ENCODE data around the gene ABTB1. TPM values are rescaled to one million over a fixed set of nuclear protein-coding genes. Genes with fewer than 3 reads are reported as not detected.
"Not testable (repeated sequence)": the region's sequence is repeated elsewhere in the genome, so short reads cannot be mapped to it uniquely, and the experiment has no call there.

ABTB1 gene
- total RNA-seq, 1 experiment from 2014 or later: 12.5 TPM

DNA sequence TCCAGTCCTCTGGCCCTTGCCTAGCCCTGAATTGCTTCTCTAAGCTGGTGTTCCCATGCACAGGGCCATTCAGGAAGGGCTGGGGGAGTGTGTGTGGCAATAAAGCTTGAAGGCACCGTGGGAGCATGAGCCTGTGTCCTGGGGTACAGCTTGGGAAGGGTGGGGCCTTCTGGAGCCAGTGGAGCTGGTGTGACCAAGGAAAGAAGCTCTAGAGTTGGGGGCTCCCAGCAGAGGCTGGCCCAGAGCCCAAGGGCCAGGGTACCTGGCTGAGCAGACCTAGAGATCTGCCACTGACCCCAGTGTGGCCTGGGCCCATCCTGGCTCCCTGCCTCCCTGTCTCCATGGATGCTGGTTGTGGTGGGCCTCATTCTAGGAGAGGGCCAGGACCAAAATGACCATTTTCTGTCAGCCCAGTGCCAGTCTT lies 8.1 kb downstream of the ABTB1 start (continued):
- TF ChIP-seq, protein P1, sequence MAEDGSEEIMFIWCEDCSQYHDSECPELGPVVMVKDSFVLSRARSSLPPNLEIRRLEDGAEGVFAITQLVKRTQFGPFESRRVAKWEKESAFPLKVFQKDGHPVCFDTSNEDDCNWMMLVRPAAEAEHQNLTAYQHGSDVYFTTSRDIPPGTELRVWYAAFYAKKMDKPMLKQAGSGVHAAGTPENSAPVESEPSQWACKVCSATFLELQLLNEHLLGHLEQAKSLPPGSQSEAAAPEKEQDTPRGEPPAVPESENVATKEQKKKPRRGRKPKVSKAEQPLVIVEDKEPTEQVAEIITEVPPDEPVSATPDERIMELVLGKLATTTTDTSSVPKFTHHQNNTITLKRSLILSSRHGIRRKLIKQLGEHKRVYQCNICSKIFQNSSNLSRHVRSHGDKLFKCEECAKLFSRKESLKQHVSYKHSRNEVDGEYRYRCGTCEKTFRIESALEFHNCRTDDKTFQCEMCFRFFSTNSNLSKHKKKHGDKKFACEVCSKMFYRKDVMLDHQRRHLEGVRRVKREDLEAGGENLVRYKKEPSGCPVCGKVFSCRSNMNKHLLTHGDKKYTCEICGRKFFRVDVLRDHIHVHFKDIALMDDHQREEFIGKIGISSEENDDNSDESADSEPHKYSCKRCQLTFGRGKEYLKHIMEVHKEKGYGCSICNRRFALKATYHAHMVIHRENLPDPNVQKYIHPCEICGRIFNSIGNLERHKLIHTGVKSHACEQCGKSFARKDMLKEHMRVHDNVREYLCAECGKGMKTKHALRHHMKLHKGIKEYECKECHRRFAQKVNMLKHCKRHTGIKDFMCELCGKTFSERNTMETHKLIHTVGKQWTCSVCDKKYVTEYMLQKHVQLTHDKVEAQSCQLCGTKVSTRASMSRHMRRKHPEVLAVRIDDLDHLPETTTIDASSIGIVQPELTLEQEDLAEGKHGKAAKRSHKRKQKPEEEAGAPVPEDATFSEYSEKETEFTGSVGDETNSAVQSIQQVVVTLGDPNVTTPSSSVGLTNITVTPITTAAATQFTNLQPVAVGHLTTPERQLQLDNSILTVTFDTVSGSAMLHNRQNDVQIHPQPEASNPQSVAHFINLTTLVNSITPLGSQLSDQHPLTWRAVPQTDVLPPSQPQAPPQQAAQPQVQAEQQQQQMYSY (CRISPR knock-in tag; IDR thresholded peaks at IDR 0.05): no peak
- TF ChIP-seq GABPB1 (CRISPR knock-in tag; IDR thresholded peaks at IDR 0.05): no peak
- TF ChIP-seq ATF1 (CRISPR knock-in tag; IDR thresholded peaks at IDR 0.05): no peak
- TF ChIP-seq, protein P2, sequence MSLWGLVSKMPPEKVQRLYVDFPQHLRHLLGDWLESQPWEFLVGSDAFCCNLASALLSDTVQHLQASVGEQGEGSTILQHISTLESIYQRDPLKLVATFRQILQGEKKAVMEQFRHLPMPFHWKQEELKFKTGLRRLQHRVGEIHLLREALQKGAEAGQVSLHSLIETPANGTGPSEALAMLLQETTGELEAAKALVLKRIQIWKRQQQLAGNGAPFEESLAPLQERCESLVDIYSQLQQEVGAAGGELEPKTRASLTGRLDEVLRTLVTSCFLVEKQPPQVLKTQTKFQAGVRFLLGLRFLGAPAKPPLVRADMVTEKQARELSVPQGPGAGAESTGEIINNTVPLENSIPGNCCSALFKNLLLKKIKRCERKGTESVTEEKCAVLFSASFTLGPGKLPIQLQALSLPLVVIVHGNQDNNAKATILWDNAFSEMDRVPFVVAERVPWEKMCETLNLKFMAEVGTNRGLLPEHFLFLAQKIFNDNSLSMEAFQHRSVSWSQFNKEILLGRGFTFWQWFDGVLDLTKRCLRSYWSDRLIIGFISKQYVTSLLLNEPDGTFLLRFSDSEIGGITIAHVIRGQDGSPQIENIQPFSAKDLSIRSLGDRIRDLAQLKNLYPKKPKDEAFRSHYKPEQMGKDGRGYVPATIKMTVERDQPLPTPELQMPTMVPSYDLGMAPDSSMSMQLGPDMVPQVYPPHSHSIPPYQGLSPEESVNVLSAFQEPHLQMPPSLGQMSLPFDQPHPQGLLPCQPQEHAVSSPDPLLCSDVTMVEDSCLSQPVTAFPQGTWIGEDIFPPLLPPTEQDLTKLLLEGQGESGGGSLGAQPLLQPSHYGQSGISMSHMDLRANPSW (CRISPR knock-in tag; conservative IDR thresholded peaks at IDR 0.05; ENCODE audit: low read depth): no peak
- no peak for TF ChIP-seq CBFB (CRISPR knock-in tag; IDR thresholded peaks at IDR 0.05; ENCODE audit: low read depth)
- TF ChIP-seq, protein P3, sequence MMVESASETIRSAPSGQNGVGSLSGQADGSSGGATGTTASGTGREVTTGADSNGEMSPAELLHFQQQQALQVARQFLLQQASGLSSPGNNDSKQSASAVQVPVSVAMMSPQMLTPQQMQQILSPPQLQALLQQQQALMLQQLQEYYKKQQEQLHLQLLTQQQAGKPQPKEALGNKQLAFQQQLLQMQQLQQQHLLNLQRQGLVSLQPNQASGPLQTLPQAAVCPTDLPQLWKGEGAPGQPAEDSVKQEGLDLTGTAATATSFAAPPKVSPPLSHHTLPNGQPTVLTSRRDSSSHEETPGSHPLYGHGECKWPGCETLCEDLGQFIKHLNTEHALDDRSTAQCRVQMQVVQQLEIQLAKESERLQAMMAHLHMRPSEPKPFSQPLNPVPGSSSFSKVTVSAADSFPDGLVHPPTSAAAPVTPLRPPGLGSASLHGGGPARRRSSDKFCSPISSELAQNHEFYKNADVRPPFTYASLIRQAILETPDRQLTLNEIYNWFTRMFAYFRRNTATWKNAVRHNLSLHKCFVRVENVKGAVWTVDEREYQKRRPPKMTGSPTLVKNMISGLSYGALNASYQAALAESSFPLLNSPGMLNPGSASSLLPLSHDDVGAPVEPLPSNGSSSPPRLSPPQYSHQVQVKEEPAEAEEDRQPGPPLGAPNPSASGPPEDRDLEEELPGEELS (CRISPR knock-in tag; IDR thresholded peaks at IDR 0.05): no peak
- no peak for TF ChIP-seq JUN (CRISPR knock-in tag; IDR thresholded peaks at IDR 0.05)
- TF ChIP-seq, protein P4, sequence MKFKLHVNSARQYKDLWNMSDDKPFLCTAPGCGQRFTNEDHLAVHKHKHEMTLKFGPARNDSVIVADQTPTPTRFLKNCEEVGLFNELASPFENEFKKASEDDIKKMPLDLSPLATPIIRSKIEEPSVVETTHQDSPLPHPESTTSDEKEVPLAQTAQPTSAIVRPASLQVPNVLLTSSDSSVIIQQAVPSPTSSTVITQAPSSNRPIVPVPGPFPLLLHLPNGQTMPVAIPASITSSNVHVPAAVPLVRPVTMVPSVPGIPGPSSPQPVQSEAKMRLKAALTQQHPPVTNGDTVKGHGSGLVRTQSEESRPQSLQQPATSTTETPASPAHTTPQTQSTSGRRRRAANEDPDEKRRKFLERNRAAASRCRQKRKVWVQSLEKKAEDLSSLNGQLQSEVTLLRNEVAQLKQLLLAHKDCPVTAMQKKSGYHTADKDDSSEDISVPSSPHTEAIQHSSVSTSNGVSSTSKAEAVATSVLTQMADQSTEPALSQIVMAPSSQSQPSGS (CRISPR knock-in tag; IDR thresholded peaks at IDR 0.05; ENCODE audit: borderline replicate concordance, low read depth): no peak
- TF ChIP-seq ZNF423 (CRISPR knock-in tag; IDR thresholded peaks at IDR 0.05): no peak
- TF ChIP-seq ZNF232 (CRISPR knock-in tag; IDR thresholded peaks at IDR 0.05): no peak
- TF ChIP-seq, protein P5, sequence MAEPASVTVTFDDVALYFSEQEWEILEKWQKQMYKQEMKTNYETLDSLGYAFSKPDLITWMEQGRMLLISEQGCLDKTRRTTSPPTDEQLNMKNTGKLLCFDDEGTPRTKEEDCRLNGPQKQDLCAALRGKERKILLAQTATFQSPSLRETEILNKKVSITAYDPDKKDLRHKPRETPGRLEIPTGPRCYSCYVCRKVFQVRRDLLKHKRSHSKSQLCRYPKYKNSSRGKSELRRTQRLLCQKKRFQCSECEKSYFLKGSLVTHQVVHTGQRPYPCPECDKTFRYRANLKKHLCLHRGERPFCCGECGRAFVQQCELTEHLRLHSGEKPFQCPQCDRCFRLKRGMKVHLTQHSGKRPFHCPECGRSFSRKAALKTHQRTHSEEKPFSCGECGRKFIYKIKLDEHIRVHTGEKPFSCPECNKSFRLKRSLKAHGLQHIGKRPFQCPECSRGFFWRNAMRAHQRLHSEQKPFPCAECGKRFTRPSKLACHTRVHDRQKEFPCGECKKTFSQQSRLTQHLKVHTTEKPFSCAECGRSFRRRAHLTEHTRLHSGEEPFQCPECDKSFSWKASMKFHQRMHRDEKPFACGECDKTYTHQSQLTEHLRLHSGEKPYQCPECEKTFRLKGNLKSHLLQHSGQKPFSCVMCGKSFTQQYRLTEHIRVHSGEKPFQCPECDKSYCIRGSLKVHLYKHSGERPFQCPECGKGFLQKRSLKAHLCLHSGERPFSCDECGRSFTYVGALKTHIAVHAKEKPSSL (CRISPR knock-in tag; conservative IDR thresholded peaks at IDR 0.05): no peak
- no peak for TF ChIP-seq NFE2L1 (CRISPR knock-in tag; IDR thresholded peaks at IDR 0.05)

DNA sequence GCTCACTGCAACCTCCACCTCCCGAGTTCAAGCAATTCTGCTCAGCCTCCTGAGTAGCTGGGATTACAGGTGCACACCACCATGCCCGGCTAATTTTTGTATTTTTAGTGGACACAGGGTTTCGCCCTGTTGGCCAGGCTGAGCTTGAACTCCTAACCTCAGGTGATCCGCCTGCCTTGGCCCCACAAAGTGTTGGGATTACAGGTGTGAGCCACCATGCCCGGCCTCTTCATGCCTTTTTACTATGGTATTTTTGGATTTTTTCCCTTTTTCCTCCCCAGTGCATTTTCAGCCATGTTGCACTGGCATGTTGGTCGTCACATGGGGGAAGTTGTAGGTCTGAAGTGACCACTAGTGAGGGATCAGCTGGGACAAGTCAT lies 9.4 kb downstream of the ABTB1 start:
- H3K36me3 Mint-ChIP-seq; H3K27ac Mint-ChIP-seq; DNase-seq (ENCODE audit: low spot score); ATAC-seq; H3K9me3 Mint-ChIP-seq; H3K4me3 Mint-ChIP-seq; H3K27me3 Mint-ChIP-seq (ENCODE audit: low read depth); H3K4me1 Mint-ChIP-seq: not testable (repeated sequence)
- ChIA-PET POLR2A (interaction anchor here (0.6 kb wide), 1 partner anchor 9 kb away, joined by 4 read pairs; no protein-coding TSS in a partner anchor), CTCF (interaction anchor here (0.7 to 8.5 kb wide), 4 partner anchors 8 to 109 kb away, joined by 3 to 127 read pairs (median 40); no protein-coding TSS in a partner anchor)
